HL-60 (cell line): Measurements from ENCODE around the gene CCDC92B.

ENCODE experiments used
- DNase-seq, 2 experiments: peaks; one replicate each; pipeline ENCODE4 v3.0.0-alpha.2; 2010 to 2020; ENCODE audit warnings: low read depth in 1 of 2, low spot score in 1 of 2
- H3K27ac ChIP-seq: fragments of 250-450 bp; sonication (Bioruptor Pico); replicated peaks from 2 replicates; pipeline ENCODE4 v1.5.1; 2020; ENCODE audit warnings: mild to moderate bottlenecking, moderate library complexity
- H3K27me3 ChIP-seq: fragments of 250-450 bp; sonication (Bioruptor Pico); 2 replicates; pipeline ENCODE4 v1.5.1; 2021; ENCODE audit warnings: mild to moderate bottlenecking, moderate library complexity; ENCODE audit not compliant: insufficient read depth, poor library complexity, severe bottlenecking
- H3K4me3 ChIP-seq: replicated peaks from 2 replicates; pipeline ENCODE4 v1.5.1; 2011; ENCODE audit warnings: mild to moderate bottlenecking, control low read depth, low read length; ENCODE audit not compliant: insufficient read depth
- GABPA ChIP-seq: IDR thresholded peaks from 2 replicates; pipeline ENCODE4 v1.6.1; 2012; ENCODE audit warnings: low read depth
- POLR2AphosphoS5 ChIP-seq: IDR thresholded peaks from 2 replicates; pipeline ENCODE4 v1.6.1; 2012; ENCODE audit warnings: low read depth
- SPI1 ChIP-seq: IDR thresholded peaks from 2 replicates; pipeline ENCODE4 v1.6.1; 2012; ENCODE audit warnings: low read depth, mild to moderate bottlenecking, borderline replicate concordance
- TF ChIP-seq, protein P1 (sequence below): IDR thresholded peaks from one replicate; pipeline ENCODE4 v1.5.1; 2011; ENCODE audit warnings: low read length, control low read depth, inconsistent platforms; ENCODE audit not compliant: insufficient read depth
- TF ChIP-seq, protein P2 (sequence below): IDR thresholded peaks from 2 replicates; pipeline ENCODE4 v1.6.1; 2012; ENCODE audit warnings: low read depth; ENCODE audit not compliant: insufficient replicate concordance

The CCDC92B gene

GRCh38 chr17:2797226-2797625, 47.8 kb upstream of the CCDC92B start:
- no peaks in the 10 kb centered on the region for H3K27me3 ChIP-seq
- TF ChIP-seq, protein P1, sequence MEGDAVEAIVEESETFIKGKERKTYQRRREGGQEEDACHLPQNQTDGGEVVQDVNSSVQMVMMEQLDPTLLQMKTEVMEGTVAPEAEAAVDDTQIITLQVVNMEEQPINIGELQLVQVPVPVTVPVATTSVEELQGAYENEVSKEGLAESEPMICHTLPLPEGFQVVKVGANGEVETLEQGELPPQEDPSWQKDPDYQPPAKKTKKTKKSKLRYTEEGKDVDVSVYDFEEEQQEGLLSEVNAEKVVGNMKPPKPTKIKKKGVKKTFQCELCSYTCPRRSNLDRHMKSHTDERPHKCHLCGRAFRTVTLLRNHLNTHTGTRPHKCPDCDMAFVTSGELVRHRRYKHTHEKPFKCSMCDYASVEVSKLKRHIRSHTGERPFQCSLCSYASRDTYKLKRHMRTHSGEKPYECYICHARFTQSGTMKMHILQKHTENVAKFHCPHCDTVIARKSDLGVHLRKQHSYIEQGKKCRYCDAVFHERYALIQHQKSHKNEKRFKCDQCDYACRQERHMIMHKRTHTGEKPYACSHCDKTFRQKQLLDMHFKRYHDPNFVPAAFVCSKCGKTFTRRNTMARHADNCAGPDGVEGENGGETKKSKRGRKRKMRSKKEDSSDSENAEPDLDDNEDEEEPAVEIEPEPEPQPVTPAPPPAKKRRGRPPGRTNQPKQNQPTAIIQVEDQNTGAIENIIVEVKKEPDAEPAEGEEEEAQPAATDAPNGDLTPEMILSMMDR: no peak
- TF ChIP-seq, protein P2, sequence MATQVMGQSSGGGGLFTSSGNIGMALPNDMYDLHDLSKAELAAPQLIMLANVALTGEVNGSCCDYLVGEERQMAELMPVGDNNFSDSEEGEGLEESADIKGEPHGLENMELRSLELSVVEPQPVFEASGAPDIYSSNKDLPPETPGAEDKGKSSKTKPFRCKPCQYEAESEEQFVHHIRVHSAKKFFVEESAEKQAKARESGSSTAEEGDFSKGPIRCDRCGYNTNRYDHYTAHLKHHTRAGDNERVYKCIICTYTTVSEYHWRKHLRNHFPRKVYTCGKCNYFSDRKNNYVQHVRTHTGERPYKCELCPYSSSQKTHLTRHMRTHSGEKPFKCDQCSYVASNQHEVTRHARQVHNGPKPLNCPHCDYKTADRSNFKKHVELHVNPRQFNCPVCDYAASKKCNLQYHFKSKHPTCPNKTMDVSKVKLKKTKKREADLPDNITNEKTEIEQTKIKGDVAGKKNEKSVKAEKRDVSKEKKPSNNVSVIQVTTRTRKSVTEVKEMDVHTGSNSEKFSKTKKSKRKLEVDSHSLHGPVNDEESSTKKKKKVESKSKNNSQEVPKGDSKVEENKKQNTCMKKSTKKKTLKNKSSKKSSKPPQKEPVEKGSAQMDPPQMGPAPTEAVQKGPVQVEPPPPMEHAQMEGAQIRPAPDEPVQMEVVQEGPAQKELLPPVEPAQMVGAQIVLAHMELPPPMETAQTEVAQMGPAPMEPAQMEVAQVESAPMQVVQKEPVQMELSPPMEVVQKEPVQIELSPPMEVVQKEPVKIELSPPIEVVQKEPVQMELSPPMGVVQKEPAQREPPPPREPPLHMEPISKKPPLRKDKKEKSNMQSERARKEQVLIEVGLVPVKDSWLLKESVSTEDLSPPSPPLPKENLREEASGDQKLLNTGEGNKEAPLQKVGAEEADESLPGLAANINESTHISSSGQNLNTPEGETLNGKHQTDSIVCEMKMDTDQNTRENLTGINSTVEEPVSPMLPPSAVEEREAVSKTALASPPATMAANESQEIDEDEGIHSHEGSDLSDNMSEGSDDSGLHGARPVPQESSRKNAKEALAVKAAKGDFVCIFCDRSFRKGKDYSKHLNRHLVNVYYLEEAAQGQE: no peak
- TF ChIP-seq GABPA (no peak), POLR2AphosphoS5 (no peak), SPI1 (no peak)
- no peak for DNase-seq
- H3K4me3 ChIP-seq: peak overlapping the region; percentile 59
- H3K27ac ChIP-seq: peak overlapping the region; percentile 63

DNA sequence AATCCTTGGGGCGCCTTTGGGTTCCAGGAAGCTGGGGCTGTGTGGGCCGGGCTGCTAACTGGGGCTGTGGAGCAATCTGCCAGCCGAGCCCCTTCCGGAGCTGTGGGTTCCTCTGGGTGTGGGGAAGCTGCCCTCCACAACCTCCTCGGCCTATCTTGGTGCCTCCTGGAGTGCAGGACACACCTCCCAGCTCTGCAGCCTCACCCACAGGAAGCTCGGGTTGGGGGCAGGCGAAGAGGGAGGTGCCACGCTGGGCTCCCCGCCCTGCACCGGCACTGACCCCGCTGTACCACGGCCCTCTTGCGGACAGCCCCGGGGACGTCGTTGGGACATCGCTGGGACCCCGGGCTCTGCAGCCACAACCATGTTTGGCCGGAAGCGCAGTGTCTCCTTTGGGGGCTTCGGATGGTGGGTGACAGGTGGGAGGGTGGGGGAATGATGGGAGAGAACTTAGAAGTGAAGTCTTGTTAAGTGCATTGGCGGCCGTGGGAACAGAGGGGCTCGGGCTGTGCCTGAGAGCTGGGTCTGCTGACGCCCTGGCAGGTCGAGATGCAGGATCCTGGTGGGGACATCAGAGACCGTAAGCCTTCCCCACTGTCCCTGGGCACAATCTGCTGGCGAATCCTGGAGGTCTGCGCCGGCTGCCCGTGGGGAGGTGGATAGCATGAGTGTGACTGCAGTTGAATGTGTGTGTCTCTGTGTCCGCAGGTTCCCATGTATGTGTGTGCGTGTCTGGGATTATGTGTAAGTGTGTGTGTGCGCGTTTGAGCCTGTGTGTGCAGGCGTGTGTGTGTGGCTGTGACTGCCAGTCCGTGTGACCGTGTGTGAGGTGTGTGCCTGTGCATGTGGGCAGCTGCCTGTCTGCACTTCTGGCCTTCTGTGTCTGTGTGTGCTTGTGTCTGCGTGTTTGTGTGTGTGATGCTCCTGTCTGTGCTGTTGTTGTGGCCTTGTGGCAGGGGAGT, 47.0 kb upstream of the CCDC92B start, which contains the start of gene RAP1GAP2:
TSS of gene RAP1GAP2 (plus strand) at position 275 of the 962 bp plus-strand sequence. CDS start at position 365, 90 bp downstream.
- peak within 1 kb of the TSS; percentile 78 for H3K27ac ChIP-seq
- peak within 1 kb of the TSS; percentile 59 for H3K4me3 ChIP-seq
- TF ChIP-seq, protein P2: no peak
- TF ChIP-seq SPI1 (peak; percentile 9; the same call in 1 of the 2 replicates), GABPA (no peak; the same call in 1 of the 2 replicates), POLR2AphosphoS5 (peak; percentile 42; the same call in 1 of the 2 replicates)
- TF ChIP-seq, protein P1: no peak
- no peaks in the 10 kb centered on the region for H3K27me3 ChIP-seq
- DNase-seq: peak; percentile 86 to 94

GRCh38 chr17:2795441-2796163, 46.1 kb upstream of the CCDC92B start:
- H3K27me3 ChIP-seq: no peaks in the 10 kb centered on the region
- TF ChIP-seq, protein P2: no peak
- no peak for TF ChIP-seq SPI1
- no peak for TF ChIP-seq GABPA
- no peak for TF ChIP-seq POLR2AphosphoS5
- TF ChIP-seq, protein P1: no peak
- DNase-seq: no peak
- H3K4me3 ChIP-seq: peak overlapping the region; percentile 59
- peak overlapping the region; percentile 78 for H3K27ac ChIP-seq
